OCI-LY1 (cell line): ENCODE results near the gene FSTL5.

Experiments
- H2AFZ ChIP-seq: fragments of 200-600 bp; sonication (generic), shearing (Covaris generic); 2 replicates; pipeline ENCODE4 v1.6.0; 2014; ENCODE audit warnings: antibody characterized with exemption, mild to moderate bottlenecking, low read length
- H3F3A ChIP-seq: fragments of 200-600 bp; sonication (generic), shearing (Covaris generic); 2 replicates; pipeline ENCODE4 v1.6.0; 2014; ENCODE audit warnings: mild to moderate bottlenecking, antibody characterized with exemption, low read length, moderate library complexity; ENCODE audit not compliant: insufficient read depth
- H3K27ac ChIP-seq: fragments of 200-600 bp; sonication (generic); 2 replicates; pipeline ENCODE4 v1.5.1; 2014; ENCODE audit warnings: low read length, mixed run types, mild to moderate bottlenecking, low read depth; ENCODE audit not compliant: poor library complexity, severe bottlenecking
- H3K27me3 ChIP-seq: fragments of 200-600 bp; sonication (generic); 2 replicates; pipeline ENCODE4 v1.6.0; 2014; ENCODE audit warnings: antibody characterized with exemption, mild to moderate bottlenecking, low read length, moderate library complexity; ENCODE audit not compliant: insufficient read depth
- H3K36me3 ChIP-seq: fragments of 200-600 bp; sonication (generic); 2 replicates; pipeline ENCODE4 v1.6.1; 2014; ENCODE audit warnings: mild to moderate bottlenecking, antibody characterized with exemption, low read length, moderate library complexity, mixed read lengths; ENCODE audit not compliant: insufficient read depth
- H3K4me1 ChIP-seq: fragments of 200-600 bp; sonication (generic); 2 replicates; pipeline ENCODE4 v1.5.1; 2014; ENCODE audit warnings: mild to moderate bottlenecking, low read length, moderate library complexity; ENCODE audit not compliant: insufficient read depth, severe bottlenecking
- H3K4me2 ChIP-seq: fragments of 200-600 bp; sonication (generic), shearing (Covaris generic); 2 replicates; pipeline ENCODE4 v1.6.1; 2014; ENCODE audit warnings: low read length
- H3K4me3 ChIP-seq: fragments of 200-600 bp; sonication (generic); 2 replicates; pipeline ENCODE4 v1.5.1; 2014; ENCODE audit warnings: low read length, low read depth, mild to moderate bottlenecking, mixed read lengths; ENCODE audit not compliant: poor library complexity, severe bottlenecking
- H3K79me2 ChIP-seq: fragments of 200-600 bp; shearing (Covaris generic); 2 replicates; pipeline ENCODE4 v1.6.1; 2016; ENCODE audit warnings: mixed run types, low read length, mixed read lengths; ENCODE audit not compliant: insufficient read depth
- H3K9ac ChIP-seq: fragments of 200-600 bp; sonication (generic), shearing (Covaris generic); 2 replicates; pipeline ENCODE4 v1.6.1; 2014; ENCODE audit warnings: mild to moderate bottlenecking, low read length, mixed read lengths
- H3K9me2 ChIP-seq: fragments of 200-600 bp; sonication (generic), shearing (Covaris generic); 2 replicates; pipeline ENCODE4 v1.6.1; 2014; ENCODE audit warnings: low read depth, mild to moderate bottlenecking, low read length, mixed read lengths
- H3K9me3 ChIP-seq: fragments of 200-600 bp; shearing (Covaris generic); 2 replicates; pipeline ENCODE4 v1.6.1; 2014; ENCODE audit warnings: low read length, mixed read lengths
- H4K20me1 ChIP-seq: fragments of 200-600 bp; sonication (generic), shearing (Covaris generic); 2 replicates; pipeline ENCODE4 v1.6.0; 2016; ENCODE audit warnings: mild to moderate bottlenecking, low read length; ENCODE audit not compliant: insufficient read depth
- CTCF ChIP-seq: fragments of 200-600 bp; sonication (generic), shearing (Covaris generic); IDR thresholded peaks from 2 replicates; pipeline ENCODE4 v1.5.1; 2017; ENCODE audit warnings: mild to moderate bottlenecking, antibody characterized with exemption, low read length, moderate library complexity, mixed read lengths
- EZH2 ChIP-seq: fragments of 200-600 bp; sonication (generic), shearing (Covaris generic); IDR thresholded peaks from 2 replicates; pipeline ENCODE4 v1.8.0; 2017; ENCODE audit warnings: borderline replicate concordance, mixed run types, mild to moderate bottlenecking, antibody characterized with exemption, low read length, moderate library complexity, mixed read lengths

The FSTL5 gene

GRCh38 chr4:162170509-162170908, 6.7 kb upstream of the FSTL5 start:
- Histone ChIP-seq H3K4me2 (no peak overlapping the region), H3F3A (no peaks in the 10 kb centered on the region), H3K4me1 (no peaks in the 10 kb centered on the region), H3K9ac (no peak overlapping the region), H3K27ac (no peak overlapping the region), H2AFZ (no peak overlapping the region), H3K36me3 (no peaks in the 10 kb centered on the region), H3K9me3 (no peaks in the 10 kb centered on the region), H4K20me1 (no peaks in the 10 kb centered on the region), H3K27me3 (no peaks in the 10 kb centered on the region), H3K4me3 (no peak overlapping the region), H3K79me2 (no peaks in the 10 kb centered on the region), H3K9me2 (no peaks in the 10 kb centered on the region)
- TF ChIP-seq CTCF (no peak), EZH2 (no peak)

DNA sequence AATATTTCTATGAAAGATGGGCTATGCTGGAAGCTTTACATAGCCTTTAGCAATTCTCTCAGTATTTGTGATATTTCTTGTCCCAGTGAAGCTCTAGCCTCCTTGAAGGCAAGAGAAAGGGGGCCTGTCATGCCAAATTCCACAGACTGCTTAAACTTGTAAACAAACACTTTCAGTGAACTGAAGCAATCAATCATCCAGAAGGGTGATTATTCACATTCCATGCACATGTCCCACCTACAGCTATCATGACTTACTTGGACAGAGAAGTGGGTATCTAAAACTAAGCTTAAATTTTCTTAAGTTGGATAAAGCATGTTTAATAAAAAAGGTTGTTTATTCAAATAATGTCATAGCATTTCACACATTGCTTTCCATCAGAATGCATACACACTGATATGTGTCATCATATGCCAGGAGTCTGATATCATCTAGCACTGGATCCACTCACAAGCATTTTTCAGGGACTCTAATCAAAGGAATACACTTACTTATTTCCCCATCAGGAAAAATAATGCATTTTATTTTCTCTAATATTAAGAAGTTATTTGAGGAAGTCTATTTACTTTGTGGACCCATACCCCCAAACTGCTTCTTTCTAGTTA, 1.2 kb upstream of the FSTL5 start:
- Histone ChIP-seq H3K4me2 (no peak overlapping the region), H3K4me1 (no peaks in the 10 kb centered on the region), H3K9me3 (no peaks in the 10 kb centered on the region), H3F3A (no peaks in the 10 kb centered on the region), H4K20me1 (no peaks in the 10 kb centered on the region), H3K9me2 (no peaks in the 10 kb centered on the region), H2AFZ (no peak overlapping the region), H3K27ac (no peak overlapping the region), H3K36me3 (no peaks in the 10 kb centered on the region), H3K9ac (no peak overlapping the region), H3K4me3 (no peak overlapping the region), H3K79me2 (no peaks in the 10 kb centered on the region), H3K27me3 (no peaks in the 10 kb centered on the region)
- no peak for TF ChIP-seq EZH2
- TF ChIP-seq CTCF = no peak

DNA sequence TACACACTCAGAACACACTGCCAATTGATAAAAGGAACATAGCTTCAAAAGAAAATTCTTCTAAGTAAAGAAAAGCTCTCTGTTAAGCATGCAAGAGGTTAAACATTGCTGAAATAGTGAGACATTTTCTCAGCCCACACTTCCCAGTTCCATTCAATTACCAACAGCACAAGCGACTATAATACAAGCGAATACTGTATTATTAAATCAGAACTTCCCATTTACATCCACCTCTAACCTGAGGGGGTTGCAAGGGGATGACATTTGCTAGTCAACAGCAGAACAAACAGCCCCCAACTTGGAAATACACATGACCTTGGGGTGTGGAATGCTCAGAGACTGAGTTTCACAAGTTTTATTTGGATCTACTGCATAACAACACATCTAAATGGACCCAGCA, 1.1 kb downstream of the FSTL5 start:
- TF ChIP-seq CTCF (no peak), EZH2 (no peak)
- no peaks in the 10 kb centered on the region for H3K27me3 ChIP-seq

More for the DNA sequence above, 1.1 kb downstream of the FSTL5 start:
- H3K9me3 ChIP-seq = no peaks in the 10 kb centered on the region
- H3K9ac ChIP-seq = no peak overlapping the region
- H3K4me3 ChIP-seq = no peak overlapping the region
- no peaks in the 10 kb centered on the region for H3K79me2 ChIP-seq
- H3K4me2 ChIP-seq = no peak overlapping the region
- H3K4me1 ChIP-seq = no peaks in the 10 kb centered on the region
- no peaks in the 10 kb centered on the region for H4K20me1 ChIP-seq
- no peaks in the 10 kb centered on the region for H3K36me3 ChIP-seq
- H3F3A ChIP-seq = no peaks in the 10 kb centered on the region
- no peaks in the 10 kb centered on the region for H3K9me2 ChIP-seq
- no peak overlapping the region for H2AFZ ChIP-seq
- H3K27ac ChIP-seq = no peak overlapping the region
